Subcutaneous adipose tissue (tissue), 4 donors: ENCODE results near the gene CDCA7L. TPM values are rescaled to one million over a fixed set of nuclear protein-coding genes. Genes with fewer than 3 reads are reported as not detected.

Experiments
- CTCF ChIP-seq: fragments of 450-650 bp; IDR thresholded peaks from one replicate; pipeline ENCODE4 v1.5.1; 2016; ENCODE audit warnings: low read depth, mild to moderate bottlenecking, control low read depth, antibody characterized with exemption, moderate library complexity
- total RNA-seq, 4 donors: library from RNA; depleted of rRNA; stranded (reverse); fragments of >200 nt; gene quantifications; one replicate each; pipeline ENCODE4 v1.1.0, GENCODE V29; 2016

The CDCA7L gene
- 10 to 100 TPM in 3 of 4 donors, 1 to 10 TPM in 1; 2.1 to 14.1 (median 11.9) TPM for total RNA-seq

- TF ChIP-seq CTCF: no peak
These were observed at the start of gene CDCA7L for GRCh38 chr7:21945454-21946221. Gene CDCA7L, minus strand, starts transcription at chr7:21945899. Its CDS starts 95 bp downstream, at chr7:21945804.

GRCh38 chr7:21986096-21986495 lies 40.4 kb upstream of the CDCA7L start:
- no peak for TF ChIP-seq CTCF

- no peak for TF ChIP-seq CTCF
These were observed 38.3 kb upstream of the CDCA7L start for GRCh38 chr7:21984042-21984441.

GRCh38 chr7:21983056-21983455 lies 37.4 kb upstream of the CDCA7L start:
- TF ChIP-seq CTCF: no peak

- no peak for TF ChIP-seq CTCF
These were observed 35.8 kb upstream of the CDCA7L start for GRCh38 chr7:21981524-21981923.

- no peak for TF ChIP-seq CTCF
These were observed 35.3 kb upstream of the CDCA7L start for GRCh38 chr7:21980926-21981500.

GRCh38 chr7:21972397-21972784 lies 26.7 kb upstream of the CDCA7L start:
- no peak for TF ChIP-seq CTCF
